ENCODE data around the gene BIRC6.

BIRC6 gene

DNA sequence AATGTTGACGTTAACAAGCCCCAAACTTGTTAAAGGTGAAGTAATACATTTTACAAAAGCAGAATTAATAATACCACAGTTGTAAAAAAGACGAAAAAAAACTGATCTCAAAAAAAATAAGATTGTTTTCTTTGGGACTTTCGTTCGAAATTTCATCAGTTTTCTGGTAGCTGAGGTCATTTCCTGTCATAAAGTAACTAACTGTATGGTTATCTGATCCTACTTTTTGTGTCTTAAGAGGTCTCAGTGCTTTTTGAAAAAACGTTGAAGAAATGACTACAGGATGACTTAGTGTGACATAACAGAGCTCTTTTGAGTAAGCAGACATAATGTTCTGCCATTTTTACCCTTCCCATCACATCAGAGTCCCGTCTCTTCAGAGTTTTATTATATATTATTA is 79.3 kb downstream of the BIRC6 start:
- no peaks in the 10 kb centered on the region for H3K27me3 ChIP-seq (replicated peaks in 2 of 5; ENCODE audit: control insufficient read depth in 4 of 5, insufficient read depth in 5 of 5, low read length in 4 of 5)
- ChIA-PET CTCF (no interaction called here), POLR2A (no interaction called here)
- DNase-seq: no peak
- no peak overlapping the region for H3K4me3 ChIP-seq (ENCODE audit: control insufficient read depth in 1 of 7, extremely low read depth in 1 of 7, insufficient read depth in 4 of 7, low read depth in 2 of 7, low read length in 6 of 7)
- H3K27ac ChIP-seq (ENCODE audit: insufficient read depth in 1 of 2, low read depth in 1 of 2, low read length in 2 of 2, poor library complexity in 1 of 2, severe bottlenecking in 2 of 2): no peak overlapping the region
- H3K36me3 ChIP-seq (ENCODE audit: control insufficient read depth in 4 of 4, insufficient read depth in 4 of 4, low read length in 3 of 4): peaks cover 9 to 68% (median 29%) of the 10 kb centered on the region in 4 experiments
- H3K9me3 ChIP-seq (ENCODE audit: control extremely low read depth in 1 of 5, control insufficient read depth in 4 of 5, insufficient read depth in 2 of 5, low read depth in 1 of 5, low read length in 4 of 5): no peaks in the 10 kb centered on the region
- 100% methylated on average over 3 of the region's 6 CpGs for WGBS (ENCODE audit: insufficient coverage)
- no peaks in the 10 kb centered on the region for H3K4me1 ChIP-seq (ENCODE audit: control extremely low read depth in 1 of 4, control insufficient read depth in 4 of 4, insufficient read depth in 4 of 4, low read length in 3 of 4)

DNA sequence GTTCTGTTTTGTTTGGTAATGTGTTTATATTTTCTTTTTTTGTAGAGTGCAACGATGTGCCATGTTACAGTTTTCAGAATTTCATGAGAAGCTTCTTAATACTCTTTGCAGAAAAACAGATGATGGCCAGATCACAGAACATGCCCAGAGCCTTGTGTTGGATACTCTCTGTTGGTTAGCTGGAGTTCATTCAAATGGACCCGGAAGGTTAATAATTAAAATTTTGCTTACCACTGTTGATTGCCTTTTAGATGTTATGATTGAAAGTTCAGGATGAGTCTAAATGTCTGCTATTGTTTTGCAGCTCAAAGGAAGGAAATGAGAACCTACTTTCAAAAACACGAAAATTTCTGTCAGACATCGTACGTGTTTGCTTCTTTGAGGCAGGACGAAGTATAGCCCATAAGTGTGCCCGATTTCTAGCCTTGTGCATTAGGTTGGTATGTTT is 85.2 kb downstream of the BIRC6 start:
- CTCF ChIA-PET: interaction anchor here (1.0 kb wide), 1 partner anchor 9 kb away, joined by 3 read pairs; no protein-coding TSS in a partner anchor
- no peaks in the 10 kb centered on the region for H3K27me3 ChIP-seq (replicated peaks in 2 of 5; ENCODE audit: control insufficient read depth in 4 of 5, insufficient read depth in 5 of 5, low read length in 4 of 5)
- 98% methylated on average over 7 of the region's 7 CpGs for WGBS (ENCODE audit: insufficient coverage)
- no peaks in the 10 kb centered on the region for H3K9me3 ChIP-seq (ENCODE audit: control extremely low read depth in 1 of 5, control insufficient read depth in 4 of 5, insufficient read depth in 2 of 5, low read depth in 1 of 5, low read length in 4 of 5)
- no peak for DNase-seq
- H3K36me3 ChIP-seq (ENCODE audit: control insufficient read depth in 4 of 4, insufficient read depth in 4 of 4, low read length in 3 of 4): peaks cover 26 to 76% (median 50%) of the 10 kb centered on the region in 4 experiments
- H3K4me1 ChIP-seq (ENCODE audit: control extremely low read depth in 1 of 4, control insufficient read depth in 4 of 4, insufficient read depth in 4 of 4, low read length in 3 of 4): no peaks in the 10 kb centered on the region
- POLR2A ChIA-PET: no interaction called here
- H3K4me3 ChIP-seq (ENCODE audit: control insufficient read depth in 1 of 7, extremely low read depth in 1 of 7, insufficient read depth in 4 of 7, low read depth in 2 of 7, low read length in 6 of 7): no peak overlapping the region
- H3K27ac ChIP-seq (ENCODE audit: insufficient read depth in 1 of 2, low read depth in 1 of 2, low read length in 2 of 2, poor library complexity in 1 of 2, severe bottlenecking in 2 of 2): no peak overlapping the region

DNA sequence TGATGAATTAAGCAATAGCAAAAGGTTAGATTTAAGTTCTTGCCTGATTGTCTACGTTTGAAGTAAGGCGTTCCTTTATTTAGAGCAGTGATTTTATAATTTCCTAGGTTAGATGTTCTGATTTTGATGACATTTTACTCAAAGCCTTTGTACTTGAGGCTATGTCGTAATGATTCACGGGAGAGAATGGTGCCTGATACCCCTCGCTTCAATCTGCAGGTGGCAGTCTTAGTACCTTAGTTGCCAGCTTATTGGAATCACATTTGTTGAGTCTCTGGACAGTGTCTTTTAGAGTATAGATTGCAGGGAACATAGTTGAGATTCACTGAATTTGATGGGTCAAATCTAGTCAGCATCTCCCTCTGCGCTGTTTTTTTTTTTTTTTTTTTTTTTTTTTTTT is 89.5 kb downstream of the BIRC6 start:
- no peak for DNase-seq
- ChIA-PET CTCF (no interaction called here), POLR2A (no interaction called here)
- H3K4me1 ChIP-seq (ENCODE audit: control extremely low read depth in 1 of 4, control insufficient read depth in 4 of 4, insufficient read depth in 4 of 4, low read length in 3 of 4): no peaks in the 10 kb centered on the region
- H3K9me3 ChIP-seq (ENCODE audit: control extremely low read depth in 1 of 5, control insufficient read depth in 4 of 5, insufficient read depth in 2 of 5, low read depth in 1 of 5, low read length in 4 of 5): no peaks in the 10 kb centered on the region
- no peak overlapping the region for H3K27ac ChIP-seq (ENCODE audit: insufficient read depth in 1 of 2, low read depth in 1 of 2, low read length in 2 of 2, poor library complexity in 1 of 2, severe bottlenecking in 2 of 2)
- no peaks in the 10 kb centered on the region for H3K27me3 ChIP-seq (replicated peaks in 2 of 5; ENCODE audit: control insufficient read depth in 4 of 5, insufficient read depth in 5 of 5, low read length in 4 of 5)
- WGBS (ENCODE audit: insufficient coverage): 96% methylated on average over 5 of the region's 6 CpGs
- H3K4me3 ChIP-seq (ENCODE audit: control insufficient read depth in 1 of 7, extremely low read depth in 1 of 7, insufficient read depth in 4 of 7, low read depth in 2 of 7, low read length in 6 of 7): no peak overlapping the region
- H3K36me3 ChIP-seq (ENCODE audit: control insufficient read depth in 4 of 4, insufficient read depth in 4 of 4, low read length in 3 of 4): peaks cover 30 to 65% (median 45%) of the 10 kb centered on the region in 4 experiments

DNA sequence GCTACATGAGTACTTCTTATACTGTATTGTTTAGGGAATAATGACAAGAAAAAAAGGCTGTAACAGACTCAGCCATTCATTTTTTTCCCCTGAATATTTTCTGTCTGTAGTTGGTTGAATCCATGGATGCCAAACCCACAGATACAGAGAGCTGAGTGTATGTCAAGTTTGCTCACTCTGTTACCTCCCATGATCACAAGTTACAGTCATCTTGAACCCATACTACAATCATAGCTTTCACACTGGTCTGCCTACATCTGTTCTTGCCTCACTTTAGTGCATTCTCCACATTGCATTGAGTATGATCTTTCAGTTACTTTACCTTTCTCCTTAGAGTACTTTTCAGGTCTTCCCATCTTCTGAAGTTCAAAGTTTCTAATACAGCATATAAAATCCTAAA is 94.0 kb downstream of the BIRC6 start:
- Histone ChIP-seq H3K27ac (ENCODE audit: insufficient read depth in 1 of 2, low read depth in 1 of 2, low read length in 2 of 2, poor library complexity in 1 of 2, severe bottlenecking in 2 of 2) (no peak overlapping the region), H3K9me3 (ENCODE audit: control extremely low read depth in 1 of 5, control insufficient read depth in 4 of 5, insufficient read depth in 2 of 5, low read depth in 1 of 5, low read length in 4 of 5) (no peaks in the 10 kb centered on the region), H3K27me3 (replicated peaks in 2 of 5; ENCODE audit: control insufficient read depth in 4 of 5, insufficient read depth in 5 of 5, low read length in 4 of 5) (no peaks in the 10 kb centered on the region), H3K4me3 (ENCODE audit: control insufficient read depth in 1 of 7, extremely low read depth in 1 of 7, insufficient read depth in 4 of 7, low read depth in 2 of 7, low read length in 6 of 7) (no peak overlapping the region), H3K4me1 (ENCODE audit: control extremely low read depth in 1 of 4, control insufficient read depth in 4 of 4, insufficient read depth in 4 of 4, low read length in 3 of 4) (peaks cover 0 to 5% (median 0%) of the 10 kb centered on the region in 4 experiments), H3K36me3 (ENCODE audit: control insufficient read depth in 4 of 4, insufficient read depth in 4 of 4, low read length in 3 of 4) (peaks cover 15 to 35% (median 22%) of the 10 kb centered on the region in 4 experiments)
- POLR2A ChIA-PET: no interaction called here
- CTCF ChIA-PET: no interaction called here
- no peak for DNase-seq

DNA sequence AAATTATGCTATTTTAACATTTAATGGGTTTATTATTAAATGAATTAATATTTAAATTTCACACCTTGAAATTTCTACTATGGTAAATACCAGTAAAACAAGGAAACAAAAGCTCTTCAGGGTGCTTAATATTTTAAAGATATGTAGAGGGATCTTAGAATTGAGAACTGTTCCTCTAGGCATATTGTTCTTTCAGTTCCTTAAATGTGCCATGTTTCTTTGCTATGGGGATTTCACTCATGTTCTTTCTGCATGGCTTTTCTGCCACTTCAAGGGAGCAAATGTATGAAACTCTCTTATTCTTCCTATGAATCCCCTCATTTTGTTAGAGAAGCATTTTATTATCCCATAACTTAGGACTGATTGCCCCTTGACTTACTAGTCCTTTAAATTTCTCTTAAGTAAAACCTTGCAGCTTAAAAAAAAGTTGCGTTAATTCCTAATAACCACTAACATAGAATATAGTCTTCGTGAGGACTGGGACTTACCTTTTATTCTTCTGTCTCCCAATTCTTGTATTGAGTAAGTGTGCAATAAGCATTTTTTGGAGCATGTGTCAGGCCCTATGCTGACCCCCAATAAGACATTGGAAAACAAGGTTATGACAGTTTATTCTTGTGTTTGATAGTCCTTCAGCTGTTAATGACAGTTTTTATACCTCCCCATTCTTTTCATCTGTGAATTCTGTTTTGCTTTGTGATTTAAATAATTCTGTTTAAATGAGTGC is 95.7 kb downstream of the BIRC6 start:
- no peak overlapping the region for H3K27ac ChIP-seq (ENCODE audit: insufficient read depth in 1 of 2, low read depth in 1 of 2, low read length in 2 of 2, poor library complexity in 1 of 2, severe bottlenecking in 2 of 2)
- no peak for DNase-seq
- POLR2A ChIA-PET: no interaction called here
- no CpG with 5 or more reads among the region's 2 CpGs for WGBS (ENCODE audit: insufficient coverage)
- CTCF ChIA-PET: interaction anchor here (0.6 kb wide), 1 partner anchor 88 kb away, joined by 4 read pairs; no protein-coding TSS in a partner anchor
- no peaks in the 10 kb centered on the region for H3K27me3 ChIP-seq (replicated peaks in 2 of 5; ENCODE audit: control insufficient read depth in 4 of 5, insufficient read depth in 5 of 5, low read length in 4 of 5)
- H3K9me3 ChIP-seq (ENCODE audit: control extremely low read depth in 1 of 5, control insufficient read depth in 4 of 5, insufficient read depth in 2 of 5, low read depth in 1 of 5, low read length in 4 of 5): peaks cover 0 to 3% (median 0%) of the 10 kb centered on the region in 5 experiments
- peaks cover 12 to 37% (median 24%) of the 10 kb centered on the region in 4 experiments for H3K36me3 ChIP-seq (ENCODE audit: control insufficient read depth in 4 of 4, insufficient read depth in 4 of 4, low read length in 3 of 4)
- peaks cover 0 to 5% (median 0%) of the 10 kb centered on the region in 4 experiments for H3K4me1 ChIP-seq (ENCODE audit: control extremely low read depth in 1 of 4, control insufficient read depth in 4 of 4, insufficient read depth in 4 of 4, low read length in 3 of 4)
- H3K4me3 ChIP-seq (ENCODE audit: control insufficient read depth in 1 of 7, extremely low read depth in 1 of 7, insufficient read depth in 4 of 7, low read depth in 2 of 7, low read length in 6 of 7): no peak overlapping the region

DNA sequence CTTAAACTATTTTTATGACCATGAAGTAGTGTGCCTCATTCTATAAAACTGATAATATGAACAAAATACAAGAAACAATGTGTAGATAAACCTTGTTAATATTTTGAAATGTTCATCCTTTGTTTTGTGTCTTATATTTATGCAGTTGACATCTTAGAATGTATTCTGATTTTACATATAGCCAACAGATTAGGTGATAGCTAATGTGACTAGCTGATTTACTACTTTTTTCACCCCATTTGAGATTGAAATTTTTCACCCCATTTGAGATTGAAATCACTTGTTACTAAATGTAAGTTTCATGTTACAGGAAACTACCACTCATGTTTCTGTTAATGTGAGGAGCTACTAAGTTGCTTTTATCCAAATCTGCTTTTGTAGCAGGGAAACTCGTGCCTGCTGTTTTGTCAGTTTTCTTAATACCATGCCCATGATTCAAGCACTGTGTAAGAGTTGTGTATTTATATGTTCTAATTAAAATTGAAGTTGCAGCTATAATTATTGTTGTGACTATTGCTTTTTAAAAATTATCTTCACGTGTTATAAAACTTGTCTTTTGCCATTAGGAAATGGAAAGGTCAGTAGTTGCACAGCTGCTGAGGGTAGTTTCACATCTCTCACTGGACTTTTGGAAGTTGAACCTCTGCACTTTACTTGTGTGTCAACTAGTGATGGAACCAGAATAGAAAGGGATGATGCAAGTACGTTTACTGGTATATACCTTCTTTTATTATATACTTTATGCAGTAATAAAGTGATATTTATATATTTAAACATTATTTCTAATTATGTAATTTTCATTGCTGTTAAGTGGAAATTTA is 96.6 kb downstream of the BIRC6 start:
- peaks cover 0 to 3% (median 1%) of the 10 kb centered on the region in 5 experiments for H3K9me3 ChIP-seq (ENCODE audit: control extremely low read depth in 1 of 5, control insufficient read depth in 4 of 5, insufficient read depth in 2 of 5, low read depth in 1 of 5, low read length in 4 of 5)
- no peak for DNase-seq
- peaks cover 0 to 5% (median 0%) of the 10 kb centered on the region in 4 experiments for H3K4me1 ChIP-seq (ENCODE audit: control extremely low read depth in 1 of 4, control insufficient read depth in 4 of 4, insufficient read depth in 4 of 4, low read length in 3 of 4)
- no peak overlapping the region for H3K4me3 ChIP-seq (ENCODE audit: control insufficient read depth in 1 of 7, extremely low read depth in 1 of 7, insufficient read depth in 4 of 7, low read depth in 2 of 7, low read length in 6 of 7)
- H3K27ac ChIP-seq (ENCODE audit: insufficient read depth in 1 of 2, low read depth in 1 of 2, low read length in 2 of 2, poor library complexity in 1 of 2, severe bottlenecking in 2 of 2): no peak overlapping the region
- ChIA-PET CTCF (interaction anchor here (0.6 kb wide), 1 partner anchor 89 kb away, joined by 4 read pairs; no protein-coding TSS in a partner anchor), POLR2A (no interaction called here)
- peaks cover 12 to 43% (median 25%) of the 10 kb centered on the region in 4 experiments for H3K36me3 ChIP-seq (ENCODE audit: control insufficient read depth in 4 of 4, insufficient read depth in 4 of 4, low read length in 3 of 4)
- WGBS (ENCODE audit: insufficient coverage): no CpG with 5 or more reads among the region's 3 CpGs
- no peaks in the 10 kb centered on the region for H3K27me3 ChIP-seq (replicated peaks in 2 of 5; ENCODE audit: control insufficient read depth in 4 of 5, insufficient read depth in 5 of 5, low read length in 4 of 5)

DNA sequence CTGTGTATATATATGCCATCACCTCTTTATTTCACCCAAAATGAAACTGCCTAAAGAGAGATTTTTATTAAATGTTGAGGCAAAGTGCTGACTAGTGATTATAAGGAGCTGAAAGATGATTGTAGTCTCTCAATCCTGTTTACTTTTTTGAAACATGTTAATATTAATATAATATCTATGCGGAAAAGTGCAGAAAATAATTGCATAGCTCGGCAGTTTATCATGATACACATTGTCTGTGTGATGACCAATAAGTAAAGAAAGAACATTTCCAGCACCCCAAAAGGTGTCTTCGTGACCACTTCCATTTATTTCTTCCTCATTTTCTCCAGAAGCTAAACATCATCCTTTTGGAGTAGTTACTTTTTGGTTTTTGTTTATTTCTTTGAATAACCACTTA is 99.0 kb downstream of the BIRC6 start:
- no peak for DNase-seq
- Histone ChIP-seq H3K36me3 (ENCODE audit: control insufficient read depth in 4 of 4, insufficient read depth in 4 of 4, low read length in 3 of 4) (peaks cover 10 to 35% (median 19%) of the 10 kb centered on the region in 4 experiments), H3K4me3 (ENCODE audit: control insufficient read depth in 1 of 7, extremely low read depth in 1 of 7, insufficient read depth in 4 of 7, low read depth in 2 of 7, low read length in 6 of 7) (no peak overlapping the region), H3K27ac (ENCODE audit: insufficient read depth in 1 of 2, low read depth in 1 of 2, low read length in 2 of 2, poor library complexity in 1 of 2, severe bottlenecking in 2 of 2) (no peak overlapping the region), H3K4me1 (ENCODE audit: control extremely low read depth in 1 of 4, control insufficient read depth in 4 of 4, insufficient read depth in 4 of 4, low read length in 3 of 4) (peaks cover 0 to 5% (median 0%) of the 10 kb centered on the region in 4 experiments), H3K9me3 (ENCODE audit: control extremely low read depth in 1 of 5, control insufficient read depth in 4 of 5, insufficient read depth in 2 of 5, low read depth in 1 of 5, low read length in 4 of 5) (peaks cover 0 to 3% (median 1%) of the 10 kb centered on the region in 5 experiments), H3K27me3 (replicated peaks in 2 of 5; ENCODE audit: control insufficient read depth in 4 of 5, insufficient read depth in 5 of 5, low read length in 4 of 5) (no peaks in the 10 kb centered on the region)
- CTCF ChIA-PET: interaction anchor here (0.6 to 1.0 kb wide), 2 partner anchors 11 to 37 kb away, joined by 3 read pairs; no protein-coding TSS in a partner anchor
- WGBS (ENCODE audit: insufficient coverage): no CpG with 5 or more reads among the region's 3 CpGs
- POLR2A ChIA-PET: no interaction called here
